Fibroblast of the aortic adventitia (primary cell): ENCODE results near the gene TRPV5. TPM values are rescaled to one million over a fixed set of nuclear protein-coding genes. Genes with fewer than 3 reads are reported as not detected.

ENCODE experiments used
- DNase-seq: peaks from one replicate; pipeline ENCODE4 v3.0.0-alpha.2; 2010; ENCODE audit warnings: low read depth
- H3K4me3 ChIP-seq: 2 replicates; pipeline ENCODE4 v1.5.1; 2011; ENCODE audit warnings: low read depth, mild to moderate bottlenecking, control low read depth, low read length, moderate library complexity
- CTCF ChIP-seq: IDR thresholded peaks from 2 replicates; pipeline ENCODE4 v1.5.1; 2011; ENCODE audit warnings: mild to moderate bottlenecking, low read length, control low read depth, inconsistent platforms; ENCODE audit not compliant: insufficient read depth
- total RNA-seq: library from RNA; depleted of rRNA; stranded (reverse); fragments of >200 nt; gene quantifications from 2 replicates; pipeline ENCODE4 v1.2.3, GENCODE V29; 2012; ENCODE audit warnings: low replicate concordance

Gene TRPV5
- total RNA-seq, 1 donor: not detected

GRCh38 chr7:142883571-142884285 is 49.8 kb downstream of the TRPV5 start:
- no peak for DNase-seq
- H3K4me3 ChIP-seq: no peak overlapping the region
- TF ChIP-seq CTCF: no peak

DNA sequence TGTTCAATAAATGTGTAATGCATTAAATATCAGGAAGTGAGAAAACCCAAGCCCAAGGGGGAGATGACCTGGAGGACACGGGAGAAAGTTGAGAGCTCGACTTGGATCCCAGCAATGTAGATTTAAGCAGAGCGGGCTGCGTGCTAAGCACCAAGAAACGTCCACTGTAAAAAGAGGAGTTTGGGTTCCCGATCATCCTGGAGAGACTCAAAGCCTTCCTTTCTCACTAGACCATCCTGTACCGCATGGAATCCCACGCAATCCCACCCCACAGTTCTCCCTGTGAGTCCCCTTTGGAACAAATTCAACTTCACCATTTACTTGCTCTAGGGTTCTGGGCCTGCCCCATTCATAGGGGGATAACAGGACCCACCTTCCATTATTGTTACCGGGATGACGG is 50.4 kb downstream of the TRPV5 start:
- no peak overlapping the region for H3K4me3 ChIP-seq
- no peak for DNase-seq
- no peak for TF ChIP-seq CTCF

DNA sequence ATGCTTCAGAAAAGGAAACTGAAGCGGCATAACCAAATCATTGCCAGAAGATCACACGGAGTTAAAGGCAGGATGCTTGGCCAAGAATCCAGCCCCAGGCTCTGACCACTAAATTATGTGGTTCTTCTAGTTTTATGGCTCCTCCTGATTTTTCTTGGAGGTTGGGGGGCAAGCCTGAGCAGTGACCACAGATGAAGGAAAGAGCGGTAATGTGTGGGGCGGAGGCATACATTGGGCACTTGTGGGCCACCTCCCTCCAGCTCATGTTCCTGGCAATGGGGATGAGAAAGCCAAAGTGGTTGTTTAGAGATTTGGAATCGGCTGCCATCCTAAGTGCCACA is 51.2 kb downstream of the TRPV5 start:
- H3K4me3 ChIP-seq: no peak overlapping the region
- TF ChIP-seq CTCF: no peak
- DNase-seq: no peak

- DNase-seq: no peak
- TF ChIP-seq CTCF: no peak
- H3K4me3 ChIP-seq: no peak overlapping the region
Observed at GRCh38 chr7:142881586-142882337, 51.8 kb downstream of the TRPV5 start.

DNA sequence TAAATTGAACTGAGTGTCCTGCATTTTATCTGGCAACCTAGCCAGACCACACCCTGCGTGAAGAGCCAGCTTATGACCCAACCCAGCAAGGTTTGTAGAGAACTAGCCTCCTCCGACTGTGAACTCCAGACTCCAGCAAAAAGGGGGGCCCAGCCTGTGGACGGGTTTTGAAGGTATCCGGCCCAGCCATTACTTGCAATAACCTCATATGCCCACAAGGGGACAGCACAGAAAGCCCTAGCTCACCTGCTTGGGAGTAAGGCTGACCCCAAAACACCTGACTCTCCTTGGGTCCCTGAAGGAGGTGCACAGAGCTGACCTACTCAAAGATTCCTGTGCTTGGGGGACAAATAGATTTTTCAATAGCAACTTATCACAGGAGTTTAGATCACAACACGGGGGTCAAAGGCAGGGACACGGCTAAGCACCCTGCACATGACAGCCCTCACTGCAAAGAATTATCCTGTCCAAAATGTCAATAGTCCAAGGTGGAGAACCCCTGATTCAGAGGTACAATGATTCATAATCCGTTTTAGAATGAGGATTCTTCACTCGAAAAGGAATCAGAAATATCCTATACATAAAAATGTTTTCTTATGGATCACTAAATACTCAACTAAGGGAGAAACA is 52.6 kb downstream of the TRPV5 start:
- peak; percentile 35 for DNase-seq
- no peak overlapping the region for H3K4me3 ChIP-seq
- peak; percentile 91 for TF ChIP-seq CTCF

GRCh38 chr7:142879060-142879459 is 54.5 kb downstream of the TRPV5 start:
- TF ChIP-seq CTCF: no peak
- DNase-seq: no peak
- H3K4me3 ChIP-seq: no peak overlapping the region
